GM12878 (cell line): ENCODE measurements around the gene GIMAP6. TPM values are rescaled to one million over a fixed set of nuclear protein-coding genes. Genes with fewer than 3 reads are reported as not detected.

ENCODE experiments used
- CEBPB ChIP-seq, 2 experiments: fragments of 150-350 bp in 1 of 2; IDR thresholded peaks; 2 replicates each; pipeline ENCODE4 v1.6.1; 2012 to 2014; ENCODE audit warnings: low read depth in 2 of 2, low read length in 2 of 2, borderline replicate concordance in 1 of 2, inconsistent platforms in 1 of 2
- FOXK2 ChIP-seq: fragments of 450-650 bp; IDR thresholded peaks from 2 replicates; pipeline ENCODE4 v1.6.1; 2017; ENCODE audit warnings: mild to moderate bottlenecking, moderate library complexity
- MYC ChIP-seq: IDR thresholded peaks from 2 replicates; pipeline ENCODE4 v1.6.1; 2011; ENCODE audit warnings: mild to moderate bottlenecking, low read length, moderate library complexity, inconsistent platforms; ENCODE audit not compliant: insufficient read depth, insufficient replicate concordance, insufficient read length, severe bottlenecking
- YBX1 ChIP-seq: fragments of 450-650 bp; IDR thresholded peaks from 2 replicates; pipeline ENCODE4 v1.6.1; 2016; ENCODE audit warnings: antibody characterized with exemption
- YY1 ChIP-seq: IDR thresholded peaks from 2 replicates; pipeline ENCODE4 v1.6.1; 2011; ENCODE audit warnings: low read depth, mild to moderate bottlenecking, low read length
- ZNF217 ChIP-seq: fragments of 450-650 bp; IDR thresholded peaks from 2 replicates; pipeline ENCODE4 v1.6.1; 2017; ENCODE audit warnings: antibody characterized with exemption, mild to moderate bottlenecking
- ZSCAN29 ChIP-seq: fragments of 450-650 bp; IDR thresholded peaks from 2 replicates; pipeline ENCODE4 v1.6.1; 2017; ENCODE audit warnings: mild to moderate bottlenecking, moderate library complexity
- polyA plus RNA-seq, 11 experiments: library from polyadenylated mRNA; depleted of rRNA in 4 of 11; unstranded in 6 of 11; stranded (reverse) in 5 of 11; fragments of >200 nt; fragmentation: Nextera tagmentation in 4 of 11; fragmentation: Illumina TruSeq in 1 of 11; extraction: Ambion mirVana in 4 of 11; extraction: Trizol in 1 of 11; gene quantifications; 1 replicate in 1 of 11; 2 replicates in 10 of 11; pipeline versions ENCODE4 v1.2.1 to v1.2.3, GENCODE V29; 2011 to 2016; ENCODE audit warnings: inconsistent platforms in 2 of 11, missing spikeins in 2 of 11, low read depth in 1 of 11
- total RNA-seq, 4 experiments: library from RNA; depleted of rRNA in 3 of 4; stranded (reverse); fragments of >200 nt in 3 of 4; fragmentation: Illumina TruSeq in 1 of 4; extraction: Trizol in 1 of 4; gene quantifications; 2 replicates each; pipeline versions ENCODE4 v1.2.1 to v1.2.3, GENCODE V29; 2013 to 2021
- TF ChIP-seq, protein P1 (sequence below): IDR thresholded peaks from 2 replicates; pipeline ENCODE4 v1.6.1; 2012; ENCODE audit warnings: low read depth, low read length, improper control_type of control experiment
- TF ChIP-seq, protein P2 (sequence below): IDR thresholded peaks from 2 replicates; pipeline ENCODE4 v1.6.1; 2012; ENCODE audit warnings: low read length, inconsistent platforms
- TF ChIP-seq, protein P3 (sequence below): fragments of 450-650 bp; IDR thresholded peaks from 2 replicates; pipeline ENCODE4 v1.6.1; 2018; ENCODE audit warnings: mild to moderate bottlenecking, low read depth, moderate library complexity; ENCODE audit not compliant: partially characterized antibody
- TF ChIP-seq, protein P4 (sequence below): fragments of 450-650 bp; IDR thresholded peaks from 2 replicates; pipeline ENCODE4 v1.6.1; 2018; ENCODE audit warnings: borderline replicate concordance, mild to moderate bottlenecking; ENCODE audit not compliant: partially characterized antibody

Gene GIMAP6
- total and polyA plus RNA-seq, 10 of the 15 experiments (the other 5 are each of a cell fraction or from before 2014, with no cell fraction given), result 6.2 to 49.2 (median 35.4) TPM

DNA sequence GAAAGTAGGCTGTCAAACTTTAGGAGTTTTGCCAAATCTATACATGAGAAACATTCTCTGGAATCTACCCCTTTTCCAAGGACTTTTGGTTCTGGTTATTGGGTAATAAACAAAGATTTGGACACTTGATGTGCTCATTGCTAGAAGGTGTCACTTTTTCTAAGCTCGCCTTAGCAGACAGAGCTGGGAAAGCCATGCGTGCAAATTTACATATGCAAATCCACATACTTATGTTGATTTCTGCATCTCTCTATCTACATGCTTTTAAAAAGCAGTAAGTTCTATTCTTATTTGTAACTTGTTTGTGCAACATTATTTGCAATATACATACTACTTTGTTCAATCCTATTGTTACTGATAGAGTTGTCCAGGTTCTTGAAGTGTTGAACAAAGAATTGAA is 22.5 kb upstream of the GIMAP6 start (continued):
- TF ChIP-seq, protein P1, sequence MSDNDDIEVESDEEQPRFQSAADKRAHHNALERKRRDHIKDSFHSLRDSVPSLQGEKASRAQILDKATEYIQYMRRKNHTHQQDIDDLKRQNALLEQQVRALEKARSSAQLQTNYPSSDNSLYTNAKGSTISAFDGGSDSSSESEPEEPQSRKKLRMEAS, result no peak
- TF ChIP-seq, protein P2, sequence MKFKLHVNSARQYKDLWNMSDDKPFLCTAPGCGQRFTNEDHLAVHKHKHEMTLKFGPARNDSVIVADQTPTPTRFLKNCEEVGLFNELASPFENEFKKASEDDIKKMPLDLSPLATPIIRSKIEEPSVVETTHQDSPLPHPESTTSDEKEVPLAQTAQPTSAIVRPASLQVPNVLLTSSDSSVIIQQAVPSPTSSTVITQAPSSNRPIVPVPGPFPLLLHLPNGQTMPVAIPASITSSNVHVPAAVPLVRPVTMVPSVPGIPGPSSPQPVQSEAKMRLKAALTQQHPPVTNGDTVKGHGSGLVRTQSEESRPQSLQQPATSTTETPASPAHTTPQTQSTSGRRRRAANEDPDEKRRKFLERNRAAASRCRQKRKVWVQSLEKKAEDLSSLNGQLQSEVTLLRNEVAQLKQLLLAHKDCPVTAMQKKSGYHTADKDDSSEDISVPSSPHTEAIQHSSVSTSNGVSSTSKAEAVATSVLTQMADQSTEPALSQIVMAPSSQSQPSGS, result no peak
- TF ChIP-seq YBX1 (no peak), FOXK2 (no peak), ZSCAN29 (no peak), CEBPB (IDR thresholded peaks at IDR 0.05; ENCODE audit: borderline replicate concordance in 1 of 2, low read depth in 2 of 2, low read length in 2 of 2) (no peak), MYC (no peak), ZNF217 (no peak), YY1 (no peak)
- TF ChIP-seq, protein P3, sequence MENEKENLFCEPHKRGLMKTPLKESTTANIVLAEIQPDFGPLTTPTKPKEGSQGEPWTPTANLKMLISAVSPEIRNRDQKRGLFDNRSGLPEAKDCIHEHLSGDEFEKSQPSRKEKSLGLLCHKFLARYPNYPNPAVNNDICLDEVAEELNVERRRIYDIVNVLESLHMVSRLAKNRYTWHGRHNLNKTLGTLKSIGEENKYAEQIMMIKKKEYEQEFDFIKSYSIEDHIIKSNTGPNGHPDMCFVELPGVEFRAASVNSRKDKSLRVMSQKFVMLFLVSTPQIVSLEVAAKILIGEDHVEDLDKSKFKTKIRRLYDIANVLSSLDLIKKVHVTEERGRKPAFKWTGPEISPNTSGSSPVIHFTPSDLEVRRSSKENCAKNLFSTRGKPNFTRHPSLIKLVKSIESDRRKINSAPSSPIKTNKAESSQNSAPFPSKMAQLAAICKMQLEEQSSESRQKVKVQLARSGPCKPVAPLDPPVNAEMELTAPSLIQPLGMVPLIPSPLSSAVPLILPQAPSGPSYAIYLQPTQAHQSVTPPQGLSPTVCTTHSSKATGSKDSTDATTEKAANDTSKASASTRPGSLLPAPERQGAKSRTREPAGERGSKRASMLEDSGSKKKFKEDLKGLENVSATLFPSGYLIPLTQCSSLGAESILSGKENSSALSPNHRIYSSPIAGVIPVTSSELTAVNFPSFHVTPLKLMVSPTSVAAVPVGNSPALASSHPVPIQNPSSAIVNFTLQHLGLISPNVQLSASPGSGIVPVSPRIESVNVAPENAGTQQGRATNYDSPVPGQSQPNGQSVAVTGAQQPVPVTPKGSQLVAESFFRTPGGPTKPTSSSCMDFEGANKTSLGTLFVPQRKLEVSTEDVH, result no peak
- TF ChIP-seq, protein P4, sequence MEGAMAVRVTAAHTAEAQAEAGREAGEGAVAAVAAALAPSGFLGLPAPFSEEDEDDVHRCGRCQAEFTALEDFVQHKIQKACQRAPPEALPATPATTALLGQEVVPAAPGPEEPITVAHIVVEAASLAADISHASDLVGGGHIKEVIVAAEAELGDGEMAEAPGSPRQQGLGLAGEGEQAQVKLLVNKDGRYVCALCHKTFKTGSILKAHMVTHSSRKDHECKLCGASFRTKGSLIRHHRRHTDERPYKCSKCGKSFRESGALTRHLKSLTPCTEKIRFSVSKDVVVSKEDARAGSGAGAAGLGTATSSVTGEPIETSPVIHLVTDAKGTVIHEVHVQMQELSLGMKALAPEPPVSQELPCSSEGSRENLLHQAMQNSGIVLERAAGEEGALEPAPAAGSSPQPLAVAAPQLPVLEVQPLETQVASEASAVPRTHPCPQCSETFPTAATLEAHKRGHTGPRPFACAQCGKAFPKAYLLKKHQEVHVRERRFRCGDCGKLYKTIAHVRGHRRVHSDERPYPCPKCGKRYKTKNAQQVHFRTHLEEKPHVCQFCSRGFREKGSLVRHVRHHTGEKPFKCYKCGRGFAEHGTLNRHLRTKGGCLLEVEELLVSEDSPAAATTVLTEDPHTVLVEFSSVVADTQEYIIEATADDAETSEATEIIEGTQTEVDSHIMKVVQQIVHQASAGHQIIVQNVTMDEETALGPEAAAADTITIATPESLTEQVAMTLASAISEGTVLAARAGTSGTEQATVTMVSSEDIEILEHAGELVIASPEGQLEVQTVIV, result no peak
